Globus pallidus (tissue), 1 donor: ENCODE data around the gene NCBP2L.
"Not testable (repeated sequence)": the region's sequence is repeated elsewhere in the genome, so short reads cannot be mapped to it uniquely, and the experiment has no call there.

ENCODE experiments used
- DNase-seq: peaks from one replicate; pipeline ENCODE4 v3.0.0-alpha.2; 2015; ENCODE audit warnings: low spot score

NCBP2L gene

GRCh38 chrX:107810053-107810452, 32.5 kb downstream of the NCBP2L start:
- not testable (repeated sequence) for DNase-seq

DNA sequence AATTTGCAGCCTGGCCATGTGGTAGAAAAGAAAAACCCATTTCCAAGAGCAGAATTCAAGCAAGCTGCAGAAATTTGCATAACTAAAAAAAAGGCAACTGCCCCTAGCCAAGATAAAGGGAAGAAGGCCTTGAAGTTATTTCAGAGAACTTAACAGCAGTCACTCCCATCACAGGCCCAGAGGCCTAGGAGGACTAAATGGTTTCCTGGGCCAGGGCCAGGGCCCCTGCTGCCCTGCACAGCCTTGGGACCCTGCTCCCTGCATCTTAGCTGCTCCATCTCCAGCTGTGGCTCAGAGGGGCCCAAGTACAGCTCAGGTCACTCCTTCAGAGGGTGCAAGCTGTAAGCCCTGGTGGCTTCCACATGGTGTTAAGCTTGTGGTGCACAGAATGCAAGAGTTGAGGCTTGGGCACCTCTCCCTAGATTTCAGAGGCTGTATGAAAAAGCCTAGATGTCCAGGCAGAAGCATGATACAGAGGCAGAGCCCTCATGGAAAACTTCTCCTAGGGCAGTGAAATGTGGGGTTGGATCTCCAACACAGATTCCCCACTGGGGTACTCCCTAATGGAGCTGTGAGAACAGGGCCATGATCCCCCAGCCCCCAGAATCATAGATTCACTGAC, 41.5 kb downstream of the NCBP2L start:
- no peak for DNase-seq

GRCh38 chrX:107823042-107823441, 45.5 kb downstream of the NCBP2L start:
- no peak for DNase-seq

GRCh38 chrX:107823456-107823855, 45.9 kb downstream of the NCBP2L start:
- no peak for DNase-seq

GRCh38 chrX:107825698-107826237, 48.2 kb downstream of the NCBP2L start, which contains the start of gene MID2:
Gene MID2, plus strand, starts transcription at chrX:107825866. Its CDS starts 561 bp downstream, at chrX:107826427.
- peak; percentile 3 for DNase-seq

GRCh38 chrX:107826238-107827029, 48.9 kb downstream of the NCBP2L start:
- peak; percentile 26 for DNase-seq

DNA sequence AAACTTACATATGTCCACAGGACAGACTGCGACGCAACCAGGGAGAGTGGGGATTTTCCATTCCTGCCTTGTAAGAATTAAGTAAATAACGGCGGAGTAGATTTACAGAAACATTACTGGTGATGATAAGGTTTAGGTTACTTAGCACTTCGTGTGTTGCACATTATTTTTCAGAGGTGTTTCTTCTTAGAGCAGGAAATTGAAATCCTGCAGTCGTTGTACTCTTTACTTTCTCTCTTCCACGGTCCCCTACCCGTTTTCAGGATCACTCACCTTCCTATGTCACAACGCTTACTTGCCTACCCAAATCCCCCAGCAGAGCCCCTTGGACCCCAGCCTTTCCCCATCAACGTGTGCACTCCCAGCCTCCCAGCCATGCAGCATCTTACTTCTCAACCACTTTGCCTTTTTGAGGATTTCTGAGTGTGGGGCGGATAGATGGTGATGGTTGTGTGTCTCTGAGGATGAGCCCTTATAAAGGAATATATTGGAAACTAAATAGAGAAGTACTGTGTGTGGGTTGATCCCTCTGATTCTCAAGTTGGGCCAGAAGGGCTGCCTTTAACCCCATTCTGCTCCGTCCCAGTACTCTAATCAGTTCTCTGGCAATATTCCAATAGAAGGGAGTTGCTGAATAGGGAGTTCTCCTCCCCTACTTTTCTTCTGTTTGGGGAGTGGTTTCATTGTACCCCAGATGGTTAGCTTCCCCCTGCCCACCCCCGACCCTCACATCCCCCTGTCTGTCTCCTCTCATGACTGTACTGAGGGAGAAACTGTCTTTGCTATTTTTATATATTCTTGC, 49.7 kb downstream of the NCBP2L start:
- DNase-seq = peak; percentile 7

DNA sequence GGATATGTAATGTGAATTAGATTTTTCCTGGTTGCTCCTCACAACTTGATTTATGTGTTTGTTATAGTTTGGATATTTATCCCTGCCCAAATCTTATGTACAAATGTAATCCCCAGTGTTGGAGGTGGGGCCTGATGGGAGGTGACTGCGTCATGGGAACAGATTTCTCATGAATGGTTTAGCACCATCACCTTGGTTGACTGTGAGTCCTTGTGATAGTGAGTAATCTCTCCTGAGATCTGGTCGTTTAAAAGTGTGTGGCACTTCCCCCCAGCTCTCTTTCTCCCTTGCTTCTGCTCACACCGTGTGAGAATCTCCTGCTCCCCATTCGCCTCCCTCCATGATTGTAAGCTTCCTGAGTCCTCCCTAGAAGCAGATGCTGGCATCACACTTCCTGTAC, 50.3 kb downstream of the NCBP2L start:
- no peak for DNase-seq

DNA sequence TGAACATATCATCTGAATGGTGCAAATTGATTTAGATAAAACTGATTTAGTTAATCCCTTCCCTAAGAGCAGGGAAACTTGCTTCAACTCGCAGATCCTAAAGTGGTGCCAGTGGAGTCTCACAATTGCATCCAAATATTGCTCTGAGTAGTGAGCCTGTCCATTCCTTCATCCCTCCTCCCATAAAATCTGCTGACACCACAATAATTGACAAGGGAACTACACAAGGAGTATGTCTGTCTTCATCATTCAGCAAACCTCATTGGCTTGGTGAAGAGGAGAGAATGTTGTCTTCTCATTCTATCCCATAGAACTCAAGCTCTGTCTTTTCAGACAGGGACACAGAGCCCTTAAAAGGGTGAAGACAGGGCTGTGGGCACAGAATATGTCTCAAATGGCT, 52.3 kb downstream of the NCBP2L start:
- DNase-seq = no peak

GRCh38 chrX:107831071-107831730, 53.7 kb downstream of the NCBP2L start:
- peak; percentile 12 for DNase-seq

- DNase-seq = no peak
Measured at GRCh38 chrX:107834275-107835201, 57.0 kb downstream of the NCBP2L start.

GRCh38 chrX:107836958-107837357, 59.4 kb downstream of the NCBP2L start:
- no peak for DNase-seq

GRCh38 chrX:107840971-107841370, 63.4 kb downstream of the NCBP2L start:
- DNase-seq = no peak

DNA sequence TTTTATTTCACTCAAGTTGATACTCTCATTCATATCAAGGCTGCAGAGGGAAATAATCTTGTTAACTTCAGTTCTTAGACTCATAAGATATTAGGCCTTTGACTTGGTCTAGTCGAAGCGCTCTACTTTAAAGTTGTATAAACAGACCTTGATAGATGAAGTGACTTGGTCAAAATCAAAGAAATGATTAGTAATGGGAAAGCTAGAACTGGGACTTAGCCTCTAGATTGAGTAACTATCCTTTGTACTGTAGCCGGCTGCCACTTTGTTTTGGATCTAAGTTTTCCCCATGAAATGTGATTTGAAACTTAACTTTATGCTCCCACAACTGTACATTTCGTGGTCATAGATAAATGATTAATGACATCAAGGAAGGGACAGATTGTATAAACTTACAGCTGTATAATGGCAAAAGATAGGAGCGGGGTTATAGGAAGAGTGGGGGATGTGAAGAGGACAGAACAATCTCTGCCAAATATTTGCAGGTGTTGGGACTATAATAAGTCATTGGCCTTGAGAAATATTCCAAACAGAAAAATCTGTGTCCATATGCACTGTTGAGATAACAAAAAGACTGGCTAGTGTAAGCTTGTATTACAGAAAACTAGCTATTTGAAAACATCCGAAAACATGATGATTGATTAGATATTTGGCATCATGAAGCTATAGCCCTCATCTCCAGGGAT, 65.3 kb downstream of the NCBP2L start:
- no peak for DNase-seq
